Measurements from ENCODE around the gene PEX5L.

- TF ChIP-seq POLR2AphosphoS5 (IDR thresholded peaks at IDR 0.05) (no peak), CTCF (IDR thresholded peaks at IDR 0.05) (no peak)
These were observed 62.8 kb downstream of the PEX5L start for GRCh38 chr3:179973931-179974361.

Data from stomach (tissue), 4 donors.